Duodenal mucosa (tissue), 2 donors: Measurements from ENCODE around the gene SEBOX.

Experiments used
- H3K27ac ChIP-seq: one replicate; pipeline ENCODE4 v1.7.0; 2013; ENCODE audit warnings: low read depth, low read length
- H3K27me3 ChIP-seq, 2 donors: one replicate each; pipeline ENCODE4 v1.7.0; 2013; ENCODE audit warnings: low read length in 2 of 2, control low read depth in 1 of 2; ENCODE audit not compliant: insufficient read depth in 2 of 2, control insufficient read depth in 1 of 2
- H3K36me3 ChIP-seq, 2 donors: one replicate each; pipeline ENCODE4 v1.7.0; 2013; ENCODE audit warnings: low read length in 2 of 2, control low read depth in 1 of 2; ENCODE audit not compliant: insufficient read depth in 2 of 2, control insufficient read depth in 1 of 2
- H3K4me1 ChIP-seq, 2 donors: one replicate each; pipeline ENCODE4 v1.7.0; 2013; ENCODE audit warnings: low read length in 2 of 2, control low read depth in 1 of 2; ENCODE audit not compliant: insufficient read depth in 2 of 2, control insufficient read depth in 1 of 2
- H3K4me3 ChIP-seq, 2 donors: one replicate each; pipeline ENCODE4 v1.7.0; 2013; ENCODE audit warnings: low read length in 2 of 2, low read depth in 1 of 2
- H3K9ac ChIP-seq, 2 donors: one replicate each; pipeline ENCODE4 v1.7.0; 2013; ENCODE audit warnings: low read length in 2 of 2, low read depth in 1 of 2
- H3K9me3 ChIP-seq, 2 donors: one replicate each; pipeline ENCODE4 v1.7.0; 2013; ENCODE audit warnings: low read length in 2 of 2, control low read depth in 1 of 2; ENCODE audit not compliant: control insufficient read depth in 1 of 2

SEBOX gene

GRCh38 chr17:28334666-28335200, 30.3 kb downstream of the SEBOX start:
- H3K9me3 ChIP-seq, result no peaks in the 10 kb centered on the region
- peak overlapping the region; percentile 79 to 93 for H3K9ac ChIP-seq
- peaks cover 8 to 17% of the 10 kb centered on the region in 2 donors for H3K36me3 ChIP-seq
- H3K4me3 ChIP-seq, result peak overlapping the region; percentile 87 to 91
- peaks cover 35 to 43% of the 10 kb centered on the region in 2 donors for H3K4me1 ChIP-seq
- H3K27ac ChIP-seq, result peak overlapping the region; percentile 84
- no peaks in the 10 kb centered on the region for H3K27me3 ChIP-seq

DNA sequence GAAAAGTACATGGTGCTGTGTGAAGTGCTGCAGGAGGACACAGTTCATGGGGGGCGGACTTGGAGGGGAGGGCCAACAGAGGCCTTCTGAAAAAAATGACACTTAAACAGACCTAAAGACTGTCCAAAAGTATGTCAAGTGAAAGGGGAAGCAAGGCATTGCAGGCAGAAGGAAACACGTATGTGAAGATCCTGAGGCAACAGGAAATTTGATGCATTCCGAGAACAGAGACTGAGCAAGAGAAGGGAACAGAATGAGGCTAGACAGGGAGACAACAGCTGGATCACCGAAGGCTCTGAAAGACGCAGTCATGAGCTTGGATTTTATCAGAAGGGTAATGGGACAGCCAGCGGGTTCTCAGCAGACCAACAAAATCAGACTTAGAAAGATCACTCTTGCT, 30.8 kb downstream of the SEBOX start:
- peak overlapping the region; percentile 79 to 93 for H3K9ac ChIP-seq
- peaks cover 35 to 43% of the 10 kb centered on the region in 2 donors for H3K4me1 ChIP-seq
- no peak overlapping the region for H3K27ac ChIP-seq
- no peaks in the 10 kb centered on the region for H3K9me3 ChIP-seq
- H3K27me3 ChIP-seq, result no peaks in the 10 kb centered on the region
- peak overlapping the region; percentile 87 to 91 for H3K4me3 ChIP-seq
- peaks cover 11 to 21% of the 10 kb centered on the region in 2 donors for H3K36me3 ChIP-seq

- H3K4me3 ChIP-seq, result no peak overlapping the region
- no peak overlapping the region for H3K27ac ChIP-seq
- H3K27me3 ChIP-seq, result no peaks in the 10 kb centered on the region
- no peaks in the 10 kb centered on the region for H3K9me3 ChIP-seq
- peaks cover 35 to 43% of the 10 kb centered on the region in 2 donors for H3K4me1 ChIP-seq
- no peak overlapping the region for H3K9ac ChIP-seq
- H3K36me3 ChIP-seq, result peaks cover 14 to 31% of the 10 kb centered on the region in 2 donors
Observed at GRCh38 chr17:28333083-28333746, 31.8 kb downstream of the SEBOX start.

DNA sequence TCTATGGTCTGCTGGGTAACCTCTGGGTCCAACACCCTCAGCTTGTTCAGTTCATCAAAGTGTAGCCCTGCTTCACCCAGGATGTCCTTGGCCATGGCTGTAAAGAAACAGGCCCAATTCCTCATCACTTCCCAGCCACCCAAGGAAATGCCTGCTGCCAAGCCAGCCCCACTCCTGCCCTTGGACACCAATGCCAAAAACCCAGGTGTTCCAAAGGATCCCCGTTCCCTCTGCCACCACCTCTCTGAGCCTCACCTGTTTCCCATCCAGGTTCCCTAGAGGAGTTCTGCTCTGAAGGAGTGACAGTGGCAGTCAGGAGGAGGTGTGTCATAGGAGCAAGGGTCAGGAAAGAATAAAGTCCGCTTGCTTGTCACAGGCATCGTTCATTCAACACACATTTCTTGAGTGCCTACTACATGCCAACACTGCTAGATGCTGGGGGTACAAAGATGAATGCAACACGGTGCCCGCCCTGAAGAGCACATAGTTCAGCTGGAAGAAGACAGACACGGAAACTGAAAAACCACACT, 33.0 kb downstream of the SEBOX start:
- Histone ChIP-seq H3K36me3 (peaks cover 14 to 43% of the 10 kb centered on the region in 2 donors), H3K4me3 (no peak overlapping the region), H3K9ac (no peak overlapping the region), H3K4me1 (peaks cover 31 to 35% of the 10 kb centered on the region in 2 donors), H3K27me3 (no peaks in the 10 kb centered on the region), H3K27ac (no peak overlapping the region), H3K9me3 (no peaks in the 10 kb centered on the region)

DNA sequence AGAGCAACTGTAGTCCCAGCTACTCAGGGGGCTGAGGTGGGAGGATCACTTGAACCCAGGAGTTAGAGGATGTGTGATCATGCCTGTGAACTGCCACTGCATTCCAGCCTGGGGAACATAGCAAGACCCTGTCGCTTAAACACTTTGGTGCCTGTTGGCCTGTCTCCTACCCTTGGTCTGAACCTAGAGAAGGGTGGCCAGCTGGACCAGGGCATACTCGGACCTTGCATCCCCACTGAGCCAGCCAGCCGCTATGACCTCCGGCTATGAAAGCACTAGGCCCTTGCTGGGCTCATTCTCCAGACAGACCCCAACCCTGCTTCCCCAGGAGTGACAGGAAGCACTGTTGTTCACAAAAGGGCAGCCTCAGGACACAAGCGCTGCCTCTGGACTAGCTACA, 34.3 kb downstream of the SEBOX start:
- H3K27me3 ChIP-seq, result no peaks in the 10 kb centered on the region
- H3K36me3 ChIP-seq, result peaks cover 14 to 50% of the 10 kb centered on the region in 2 donors
- H3K4me1 ChIP-seq, result peaks cover 28 to 34% of the 10 kb centered on the region in 2 donors
- H3K27ac ChIP-seq, result no peak overlapping the region
- no peaks in the 10 kb centered on the region for H3K9me3 ChIP-seq
- no peak overlapping the region for H3K9ac ChIP-seq
- no peak overlapping the region for H3K4me3 ChIP-seq

- Histone ChIP-seq H3K36me3 (peaks cover 14 to 50% of the 10 kb centered on the region in 2 donors), H3K27ac (no peak overlapping the region), H3K4me1 (peaks cover 25 to 38% of the 10 kb centered on the region in 2 donors), H3K27me3 (no peaks in the 10 kb centered on the region), H3K9me3 (no peaks in the 10 kb centered on the region), H3K4me3 (no peak overlapping the region), H3K9ac (no peak overlapping the region)
Observed at GRCh38 chr17:28328325-28328724, 36.7 kb downstream of the SEBOX start.

GRCh38 chr17:28327709-28328108, 37.3 kb downstream of the SEBOX start:
- H3K36me3 ChIP-seq, result peaks cover 14 to 50% of the 10 kb centered on the region in 2 donors
- H3K9me3 ChIP-seq, result no peaks in the 10 kb centered on the region
- H3K4me3 ChIP-seq, result no peak overlapping the region
- H3K27me3 ChIP-seq, result no peaks in the 10 kb centered on the region
- H3K4me1 ChIP-seq, result peaks cover 24 to 38% of the 10 kb centered on the region in 2 donors
- H3K9ac ChIP-seq, result no peak overlapping the region
- H3K27ac ChIP-seq, result no peak overlapping the region

DNA sequence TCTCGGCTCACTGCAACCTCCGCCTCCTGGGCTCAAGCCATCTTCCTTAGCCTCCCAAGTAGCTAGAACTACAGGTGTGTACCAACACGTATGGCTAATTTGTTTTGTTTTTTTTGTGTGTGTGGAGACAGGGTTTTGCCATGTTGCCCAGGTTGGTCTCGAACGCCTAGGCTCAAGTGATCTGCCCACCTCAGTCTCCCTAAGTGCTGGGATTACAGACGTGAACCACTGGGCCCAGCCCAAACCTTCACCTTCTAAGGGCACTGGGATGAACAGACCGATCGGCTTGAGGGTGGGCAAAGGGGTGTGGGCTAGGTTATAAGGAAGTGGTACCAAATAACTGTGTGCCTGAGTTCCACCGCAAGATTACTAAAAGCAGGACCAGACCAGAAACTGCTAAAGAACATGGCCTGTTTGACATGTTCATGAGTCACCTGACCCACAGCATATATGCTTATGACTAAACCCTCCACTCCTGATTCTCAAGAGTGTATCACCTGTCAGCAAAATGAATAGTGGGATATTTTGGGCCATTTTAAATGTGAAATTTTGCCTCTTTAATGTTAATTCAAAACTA, 37.9 kb downstream of the SEBOX start:
- peaks cover 23 to 41% of the 10 kb centered on the region in 2 donors for H3K4me1 ChIP-seq
- no peak overlapping the region for H3K4me3 ChIP-seq
- no peaks in the 10 kb centered on the region for H3K27me3 ChIP-seq
- no peak overlapping the region for H3K9ac ChIP-seq
- peaks cover 13 to 50% of the 10 kb centered on the region in 2 donors for H3K36me3 ChIP-seq
- no peaks in the 10 kb centered on the region for H3K9me3 ChIP-seq
- no peak overlapping the region for H3K27ac ChIP-seq

- Histone ChIP-seq H3K9me3 (no peaks in the 10 kb centered on the region), H3K36me3 (peaks cover 6 to 42% of the 10 kb centered on the region in 2 donors), H3K27me3 (no peaks in the 10 kb centered on the region), H3K4me1 (peaks cover 16 to 36% of the 10 kb centered on the region in 2 donors), H3K9ac (no peak overlapping the region), H3K4me3 (no peak overlapping the region), H3K27ac (no peak overlapping the region)
Observed at GRCh38 chr17:28326114-28326513, 38.9 kb downstream of the SEBOX start.

- H3K9ac ChIP-seq, result no peak overlapping the region
- H3K36me3 ChIP-seq, result peaks cover 6 to 33% of the 10 kb centered on the region in 2 donors
- peaks cover 21 to 39% of the 10 kb centered on the region in 2 donors for H3K4me1 ChIP-seq
- H3K27me3 ChIP-seq, result no peaks in the 10 kb centered on the region
- no peak overlapping the region for H3K27ac ChIP-seq
- H3K9me3 ChIP-seq, result no peaks in the 10 kb centered on the region
- no peak overlapping the region for H3K4me3 ChIP-seq
Observed at GRCh38 chr17:28325211-28325610, 39.8 kb downstream of the SEBOX start.
